Subcutaneous adipose tissue (tissue), 4 donors: ENCODE results near the gene DIAPH3. TPM values are rescaled to one million over a fixed set of nuclear protein-coding genes. Genes with fewer than 3 reads are reported as not detected.

Source experiments
- CTCF ChIP-seq: fragments of 450-650 bp; IDR thresholded peaks from one replicate; pipeline ENCODE4 v1.5.1; 2016; ENCODE audit warnings: low read depth, mild to moderate bottlenecking, control low read depth, antibody characterized with exemption, moderate library complexity
- total RNA-seq, 4 donors: library from RNA; depleted of rRNA; stranded (reverse); fragments of >200 nt; gene quantifications; one replicate each; pipeline ENCODE4 v1.1.0, GENCODE V29; 2016

The DIAPH3 gene
- total RNA-seq, 4 donors from 2014 or later, result 0.38 to 1.5 (median 0.66) TPM; not detected in 1

GRCh38 chr13:59666504-59666903, 497.2 kb downstream of the DIAPH3 start:
- TF ChIP-seq CTCF, result no peak

DNA sequence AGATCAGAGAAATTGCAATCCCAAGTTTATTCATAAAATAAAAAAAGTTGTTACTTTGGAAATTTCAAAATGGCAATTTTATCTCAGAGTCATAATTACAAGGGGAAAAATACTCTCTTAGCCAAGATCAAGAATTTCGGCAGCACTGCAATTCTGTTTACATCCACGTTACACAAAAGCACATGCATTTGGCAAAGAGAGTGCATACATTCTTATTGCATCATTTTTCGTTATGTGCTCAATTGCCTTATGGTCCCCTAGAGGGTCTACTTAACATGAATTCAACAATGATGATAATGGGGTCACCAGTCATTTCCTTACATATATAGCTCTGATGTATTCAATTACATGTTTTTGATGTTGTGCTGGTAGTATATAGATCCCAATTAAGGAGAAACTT, 498.0 kb downstream of the DIAPH3 start:
- TF ChIP-seq CTCF, result no peak

GRCh38 chr13:59665184-59665583, 498.5 kb downstream of the DIAPH3 start:
- TF ChIP-seq CTCF, result no peak

GRCh38 chr13:59664586-59664985, 499.1 kb downstream of the DIAPH3 start:
- no peak for TF ChIP-seq CTCF

DNA sequence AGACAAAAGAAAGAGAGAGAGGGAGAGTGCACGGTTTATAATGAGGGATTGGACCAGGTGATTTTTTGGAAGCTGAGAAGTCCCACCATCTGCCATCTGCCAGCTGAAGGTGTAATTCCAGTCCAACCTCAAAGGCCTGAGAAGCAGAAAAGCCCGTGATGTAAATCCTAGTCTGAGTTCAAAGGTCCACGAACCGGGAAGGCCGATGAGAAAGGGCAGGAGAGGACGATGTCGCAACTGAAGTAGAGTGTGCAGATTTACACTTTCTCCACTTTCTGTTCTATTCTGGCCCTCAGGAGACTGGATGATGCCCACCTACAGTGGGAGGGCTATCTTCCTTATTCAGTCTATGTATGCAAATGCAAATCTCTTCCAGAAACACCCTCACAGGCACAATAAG, 500.0 kb downstream of the DIAPH3 start:
- TF ChIP-seq CTCF, result no peak

- no peak for TF ChIP-seq CTCF
These were observed 503.1 kb downstream of the DIAPH3 start for GRCh38 chr13:59660582-59660981.

- TF ChIP-seq CTCF, result no peak
These were observed 503.7 kb downstream of the DIAPH3 start for GRCh38 chr13:59659981-59660380.
